ENCODE results near the gene ANKRD65. TPM values are rescaled to one million over a fixed set of nuclear protein-coding genes. Genes with fewer than 3 reads are reported as not detected.
"Not testable (repeated sequence)": the region's sequence is repeated elsewhere in the genome, so short reads cannot be mapped to it uniquely, and the experiment has no call there.

Gene ANKRD65
- not detected in 2 replicates for total RNA-seq (2014; rRNA removed; shearing (Covaris generic))
- 0.06 TPM in 1 of 2 replicates, not detected in the other for polyA plus RNA-seq (2015; cell fraction: cytosol; rRNA removed)
- polyA plus RNA-seq (2015; cell fraction: nucleus; rRNA removed): not detected in 2 replicates

DNA sequence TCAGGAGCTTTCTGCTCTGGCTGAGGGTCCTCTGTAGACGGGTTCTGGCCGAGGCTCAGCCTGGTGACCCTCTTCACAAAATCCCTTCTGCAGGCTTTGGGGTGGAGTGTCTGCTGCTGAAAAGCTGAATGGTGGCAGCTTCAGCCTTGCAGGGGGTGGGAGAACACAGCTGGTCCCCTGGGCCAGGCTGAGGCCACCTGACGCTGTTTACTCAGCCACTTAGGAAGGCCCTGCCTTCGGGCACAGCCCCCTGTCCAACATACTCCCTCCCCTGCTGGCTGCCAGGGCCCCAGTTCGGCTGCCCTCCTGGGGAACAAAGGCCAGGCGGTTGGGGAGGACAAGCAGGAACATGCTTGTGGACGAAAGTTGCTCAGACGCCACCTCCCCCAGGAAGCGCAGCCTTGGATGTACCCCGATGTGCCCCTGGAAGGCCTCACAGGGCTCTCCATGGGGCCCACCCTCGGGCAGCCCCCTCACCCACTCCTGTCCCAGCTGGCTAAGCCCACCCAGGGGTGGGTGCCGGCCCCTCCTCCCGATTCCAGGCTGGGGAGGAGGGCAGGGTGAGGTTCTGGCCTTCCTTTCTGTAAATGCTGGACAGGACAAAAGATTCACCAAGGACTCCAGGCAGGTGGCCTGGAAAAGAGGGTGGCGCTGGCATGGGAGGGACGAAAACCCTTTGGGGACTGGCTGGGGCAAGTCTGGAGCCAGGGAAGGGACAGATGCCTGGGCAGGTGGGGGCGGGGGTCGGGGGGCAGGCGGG is at the start of gene ANKRD65:
Gene ANKRD65 (minus strand): TSS at position 130 of the 760 bp plus-strand sequence. CDS start 271 bp downstream, outside the sequence.
- no peak for DNase-seq (ENCODE audit: low read depth)

DNA sequence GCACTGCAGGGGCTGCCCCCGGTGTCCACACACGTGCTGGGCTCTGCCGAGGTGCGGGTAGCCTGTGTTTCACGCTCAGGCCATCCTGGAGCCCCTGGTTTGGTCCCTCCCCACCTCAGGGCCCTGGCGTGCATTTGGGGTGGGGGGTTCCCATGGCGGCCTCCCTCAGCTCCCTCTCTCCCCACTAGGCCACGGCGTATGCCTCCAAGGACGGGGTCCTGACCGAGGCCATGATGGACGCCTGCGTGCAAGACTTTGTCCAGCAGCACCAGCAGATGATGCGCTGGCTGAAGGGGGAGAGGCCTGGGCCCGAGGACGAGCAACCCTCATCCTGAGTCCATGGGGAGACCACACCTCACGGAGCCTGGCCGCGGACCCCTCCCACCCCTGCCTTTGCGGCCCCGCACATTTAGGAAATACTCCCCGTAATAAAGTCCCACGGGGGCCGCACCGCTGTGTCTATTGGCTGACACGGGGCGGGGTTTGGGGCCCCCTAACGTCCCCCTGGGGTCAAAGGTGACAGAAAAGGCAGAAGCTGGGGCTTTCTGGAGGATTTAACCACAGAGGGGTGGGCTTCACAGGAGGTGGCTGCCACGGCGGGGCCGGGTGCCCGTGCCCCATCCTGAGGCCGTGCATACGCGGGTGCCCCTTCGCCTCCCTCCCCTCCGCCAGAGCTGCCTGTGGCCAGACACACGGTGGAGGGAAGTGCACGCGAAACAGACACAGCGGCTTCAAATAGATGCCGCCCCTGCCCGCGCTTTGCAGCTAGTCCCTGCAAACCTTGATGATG is 47.3 kb upstream of the ANKRD65 start:
- not testable (repeated sequence) for DNase-seq (ENCODE audit: low read depth)

DNA sequence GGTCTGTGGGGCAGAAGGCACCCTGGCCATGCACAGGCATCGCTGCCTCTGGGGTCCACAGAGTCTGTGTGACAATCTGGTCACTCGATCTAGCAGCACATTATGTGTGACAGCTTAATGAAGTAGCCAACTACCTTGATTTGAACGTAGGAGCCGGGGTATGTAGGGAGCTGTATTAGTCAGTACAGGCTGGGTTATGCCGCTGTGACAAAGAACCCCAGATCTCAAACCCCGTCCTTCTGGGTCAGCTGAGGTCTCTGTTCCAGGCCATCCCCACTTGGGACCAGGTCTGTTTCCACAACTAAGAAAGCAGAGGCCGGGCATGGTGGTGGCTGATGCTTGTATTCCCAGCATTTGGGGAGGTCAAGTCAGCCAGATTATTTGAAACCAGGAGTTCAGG is 42.2 kb upstream of the ANKRD65 start:
- no peak for DNase-seq (ENCODE audit: low read depth)

DNA sequence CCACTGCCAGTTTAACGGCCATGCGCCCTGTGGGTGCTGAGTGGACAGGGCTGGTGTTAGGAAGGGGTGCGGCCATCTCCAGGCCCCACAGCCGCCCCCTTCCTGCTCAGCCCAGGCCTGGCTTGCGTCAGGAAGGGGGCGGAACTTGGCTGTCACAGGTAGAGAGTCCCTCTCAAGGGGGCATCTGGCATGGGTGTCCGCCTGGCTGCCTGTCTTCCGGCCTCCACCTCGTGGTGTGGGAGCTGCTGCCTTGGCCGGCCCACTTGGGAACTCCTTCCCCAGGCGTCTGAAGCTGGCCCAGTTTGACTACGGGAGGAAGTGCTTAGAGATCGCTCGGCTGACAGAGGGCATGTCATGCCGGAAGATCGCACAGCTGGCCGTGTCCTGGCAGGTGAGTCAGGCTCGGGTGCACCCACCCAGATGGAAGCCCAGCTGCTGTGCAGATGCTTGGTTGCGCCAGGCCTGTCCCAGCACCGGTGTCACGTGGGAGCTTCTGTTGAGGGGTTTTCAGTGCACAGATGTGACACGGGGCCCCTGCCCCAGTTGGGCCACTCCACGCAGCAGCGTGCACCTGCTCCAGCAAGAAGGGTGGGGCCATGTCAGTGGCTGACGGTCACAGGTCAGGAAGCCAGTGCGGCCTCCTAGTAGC is 41.4 kb upstream of the ANKRD65 start:
- DNase-seq (ENCODE audit: low read depth): peak; percentile 49

DNA sequence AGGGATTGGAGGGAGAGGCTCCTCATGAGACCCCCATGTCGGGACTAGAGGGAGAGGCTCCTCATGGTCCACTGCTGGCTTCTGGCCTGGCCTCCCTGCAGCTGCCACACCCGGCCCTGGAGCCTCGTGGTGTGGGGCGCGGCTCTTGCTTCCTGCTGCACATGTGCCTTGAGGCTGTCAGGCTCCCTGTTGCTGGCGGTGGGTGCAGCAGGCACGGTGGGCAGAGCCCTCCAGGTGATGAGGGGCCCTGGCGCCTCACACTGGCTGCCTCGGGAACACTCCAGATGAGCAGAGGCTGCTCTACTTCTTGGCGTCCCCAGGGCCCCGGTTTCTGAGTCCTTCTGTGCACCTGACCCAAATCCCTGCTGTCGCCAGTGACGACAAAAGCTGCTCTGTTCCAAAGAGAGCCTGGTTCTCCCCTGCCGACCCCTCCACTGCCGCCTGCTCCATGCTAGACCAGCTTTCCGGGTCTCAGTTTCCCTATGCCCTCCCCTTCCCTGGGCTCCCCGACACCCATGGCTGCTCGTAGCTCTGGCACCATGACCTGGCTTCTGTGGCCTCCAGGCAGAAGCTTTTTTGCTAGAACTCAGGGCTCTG is 40.7 kb upstream of the ANKRD65 start:
- no peak for DNase-seq (ENCODE audit: low read depth)

DNA sequence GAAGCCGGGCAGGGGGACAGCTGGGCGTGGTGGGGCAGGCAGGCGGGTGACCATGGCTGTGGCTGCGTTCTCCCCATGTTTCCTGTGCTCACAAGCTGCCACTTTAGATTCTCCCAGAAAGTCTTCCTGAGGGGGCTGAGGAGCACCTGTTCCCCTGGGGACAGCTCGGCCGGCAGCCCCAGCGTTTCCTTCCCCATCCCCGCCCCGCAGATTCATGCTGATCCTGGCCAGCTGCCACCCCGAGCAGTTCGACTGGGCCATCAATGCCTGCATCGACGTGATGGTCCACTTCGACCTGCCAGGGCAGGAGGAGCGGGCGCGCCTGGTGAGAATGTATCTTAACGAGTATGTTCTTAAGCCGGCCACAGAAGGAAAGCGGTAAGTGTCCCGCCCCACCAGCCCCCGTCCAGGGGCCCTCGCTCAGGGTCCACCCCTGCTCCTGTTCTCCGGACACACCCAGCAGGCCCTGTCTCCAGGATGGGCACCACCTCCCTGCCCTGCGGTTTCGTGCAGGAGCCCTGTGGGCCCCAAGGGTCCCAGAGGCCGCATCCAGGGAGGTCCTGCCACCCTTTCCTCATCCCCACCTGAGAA is 39.6 kb upstream of the ANKRD65 start:
- no peak for DNase-seq (ENCODE audit: low read depth)

DNA sequence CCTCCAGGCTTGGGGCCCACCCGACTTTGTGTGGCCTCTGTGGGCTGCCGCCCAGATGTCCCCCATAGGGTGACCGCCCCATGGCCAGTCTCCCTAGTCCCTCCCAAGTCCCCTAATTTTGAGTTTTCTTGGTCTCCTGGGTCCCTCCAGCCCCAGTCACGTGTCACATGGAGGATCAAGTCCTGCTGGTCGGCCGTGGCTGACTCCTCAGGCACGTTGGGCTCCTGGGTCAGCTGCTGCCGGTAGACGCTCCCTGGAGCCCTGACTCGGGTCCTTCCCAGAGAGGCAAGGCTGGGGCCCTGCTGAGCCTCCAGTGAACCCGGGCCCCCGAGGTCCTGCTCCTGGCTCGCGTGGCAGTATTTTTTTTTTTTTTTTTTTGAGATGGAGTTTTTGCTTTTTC is 38.6 kb upstream of the ANKRD65 start:
- not testable (repeated sequence) for DNase-seq (ENCODE audit: low read depth)

DNA sequence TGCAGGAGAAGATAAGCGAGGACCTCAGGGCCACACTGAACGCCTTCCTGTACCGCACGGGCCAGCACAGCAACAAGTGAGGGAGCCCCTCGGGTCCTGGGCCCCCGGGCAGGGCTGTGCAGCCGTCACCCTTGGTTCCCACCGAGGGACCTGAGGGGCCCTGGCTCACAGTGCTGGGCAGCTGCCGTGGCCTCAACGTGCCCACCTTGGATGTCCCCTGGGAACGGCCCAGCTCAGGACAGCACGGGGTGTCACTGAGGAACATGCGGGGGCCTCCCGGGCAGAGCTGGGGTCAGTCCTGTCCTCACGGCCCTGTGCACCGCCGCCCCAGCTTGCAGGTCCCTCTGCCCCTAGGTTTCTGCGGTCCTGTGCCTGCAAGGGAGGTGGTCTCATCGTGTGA is 38.1 kb upstream of the ANKRD65 start:
- DNase-seq (ENCODE audit: low read depth): not testable (repeated sequence)

DNA sequence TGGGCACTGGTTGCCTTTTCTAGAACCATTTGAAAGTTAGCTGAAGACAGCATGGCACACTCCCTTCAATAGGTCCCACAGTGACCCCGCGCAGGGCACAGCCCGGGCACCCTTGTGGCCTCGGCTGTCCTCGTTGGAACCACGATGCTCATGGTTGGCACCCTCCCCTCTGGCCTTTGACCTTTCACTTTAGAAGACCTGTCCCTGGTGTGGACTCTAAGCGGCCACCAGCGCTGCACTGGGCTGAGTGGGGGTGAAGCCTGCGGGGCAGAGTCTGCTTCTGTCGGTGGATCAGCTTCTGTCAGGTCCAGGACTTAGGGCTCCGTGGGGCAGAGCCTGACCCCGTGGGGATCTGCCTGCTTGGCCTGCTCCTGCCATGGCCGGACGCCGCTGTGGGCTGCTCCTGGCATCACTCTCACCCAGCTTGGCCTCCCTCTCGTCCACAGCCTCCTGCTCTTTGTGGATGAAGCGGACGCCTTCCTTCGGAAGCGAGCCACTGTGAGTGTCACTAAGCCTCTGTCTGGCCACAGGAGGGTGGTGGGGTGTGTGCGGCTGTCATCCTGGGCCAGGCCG is 35.7 kb upstream of the ANKRD65 start:
- DNase-seq (ENCODE audit: low read depth): not testable (repeated sequence)

DNA sequence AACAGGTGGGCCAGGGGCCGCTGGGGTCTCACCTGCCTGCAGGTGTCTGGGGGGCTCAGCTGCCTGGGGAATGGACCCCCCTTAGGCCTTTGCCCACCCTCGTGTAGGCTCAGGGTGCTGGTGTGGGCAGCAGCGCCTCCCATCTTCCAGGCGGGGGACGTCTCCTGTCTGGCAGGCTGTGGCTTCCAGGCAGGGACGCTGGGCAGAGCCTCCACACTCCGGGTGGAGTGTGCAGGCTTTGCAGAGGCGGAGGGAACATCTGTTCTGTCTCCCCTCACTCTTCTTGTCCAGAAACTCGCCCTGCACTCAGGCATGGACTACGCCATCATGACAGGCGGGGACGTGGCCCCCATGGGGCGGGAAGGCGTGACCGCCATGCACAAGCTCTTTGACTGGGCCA is 34.9 kb upstream of the ANKRD65 start:
- DNase-seq (ENCODE audit: low read depth): not testable (repeated sequence)

DNA sequence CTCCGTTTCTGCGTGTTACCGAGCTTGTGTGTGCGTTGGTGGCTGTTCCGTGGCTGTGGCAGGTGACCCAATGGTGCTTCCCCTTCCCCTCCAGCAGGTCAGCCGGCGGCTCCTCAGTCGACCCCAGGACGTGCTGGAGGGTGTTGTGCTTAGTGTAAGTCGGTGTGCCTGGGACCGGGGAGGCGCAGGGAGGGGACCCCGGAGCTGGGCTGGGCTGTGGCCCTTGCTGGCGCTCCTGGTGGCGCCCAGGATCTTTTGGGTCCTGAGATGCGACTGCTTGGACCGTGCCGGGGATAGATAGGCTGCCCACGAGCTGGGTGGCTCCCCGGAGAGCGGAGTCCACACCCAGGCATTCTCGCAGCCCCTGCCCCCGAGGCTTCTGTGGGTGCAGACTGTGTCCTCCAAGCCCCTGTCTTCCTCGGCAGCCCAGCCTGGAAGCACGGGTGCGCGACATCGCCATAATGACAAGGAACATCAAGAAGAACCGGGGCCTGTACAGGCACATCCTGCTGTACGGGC is 34.3 kb upstream of the ANKRD65 start:
- DNase-seq (ENCODE audit: low read depth): no peak

DNA sequence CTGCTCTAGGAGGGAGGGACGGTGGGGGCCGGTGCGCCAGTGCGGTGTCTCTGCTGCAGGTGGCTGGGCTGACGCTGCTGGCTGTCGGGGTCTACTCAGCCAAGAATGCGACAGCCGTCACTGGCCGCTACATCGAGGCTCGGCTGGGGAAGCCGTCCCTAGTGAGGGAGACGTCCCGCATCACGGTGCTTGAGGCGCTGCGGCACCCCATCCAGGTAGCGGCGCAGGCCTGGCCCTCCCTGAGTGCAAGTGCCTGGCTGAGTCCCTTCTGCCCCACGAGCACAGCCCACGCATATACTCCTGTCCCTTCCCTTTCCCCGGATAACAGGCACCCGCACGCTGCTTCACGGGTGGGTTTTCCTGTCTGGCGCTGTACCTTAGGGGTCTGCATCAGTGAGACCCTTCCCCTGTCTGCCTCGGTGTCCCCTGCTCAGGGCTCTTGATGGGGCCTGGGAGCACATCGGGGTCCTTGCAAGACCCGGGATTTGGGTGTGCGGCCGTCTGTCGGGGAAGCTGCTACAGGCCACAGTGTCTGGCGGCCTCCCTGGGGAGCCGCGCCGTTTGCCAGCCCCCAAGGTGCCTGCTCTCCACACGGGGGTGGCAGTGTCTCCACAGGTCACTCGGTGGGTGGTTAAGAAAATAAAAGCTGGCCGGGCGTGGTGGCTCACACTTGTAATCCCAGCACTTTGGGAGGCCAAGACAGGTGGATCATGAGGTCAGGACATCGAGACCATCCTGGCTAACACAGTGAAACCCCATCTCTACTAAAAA is 33.4 kb upstream of the ANKRD65 start:
- not testable (repeated sequence) for DNase-seq (ENCODE audit: low read depth)

DNA sequence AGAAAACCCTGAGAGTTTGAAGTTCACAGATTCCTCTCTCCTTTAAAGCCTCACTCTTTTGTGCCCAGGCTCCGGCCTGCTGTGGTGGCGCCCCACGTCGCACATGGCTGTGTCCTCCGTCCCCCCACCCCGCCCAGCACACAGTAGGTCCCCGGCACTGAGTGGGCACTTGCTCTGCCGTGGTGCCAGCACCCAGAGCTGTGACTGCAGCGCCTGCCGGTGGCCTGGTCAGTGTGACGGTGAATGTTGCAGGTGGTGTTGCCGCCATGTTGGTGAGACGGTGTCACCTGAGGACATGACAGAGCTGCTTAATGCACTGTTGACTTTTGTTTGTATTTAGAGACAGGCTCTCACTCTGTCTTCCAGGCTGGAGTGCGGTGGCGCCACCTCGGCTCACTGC is 31.8 kb upstream of the ANKRD65 start:
- DNase-seq (ENCODE audit: low read depth): no peak

DNA sequence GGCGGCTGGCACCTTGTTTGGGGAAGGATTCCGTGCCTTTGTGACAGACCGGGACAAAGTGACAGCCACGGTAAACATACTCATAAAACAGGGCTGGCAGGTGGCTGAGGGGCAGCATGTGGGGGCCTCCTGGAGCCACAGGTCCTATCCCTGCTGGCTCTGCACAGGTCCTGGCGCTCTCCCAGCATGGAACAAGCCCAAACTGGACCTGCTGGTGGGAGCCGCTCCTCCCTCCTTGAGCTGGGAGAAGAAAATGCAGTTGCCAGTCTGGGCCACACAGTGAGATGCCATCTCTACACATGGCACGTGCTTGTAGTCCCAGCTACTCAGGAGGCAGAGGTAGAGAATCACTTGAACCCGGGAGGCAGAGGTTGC is 31.3 kb upstream of the ANKRD65 start:
- not testable (repeated sequence) for DNase-seq (ENCODE audit: low read depth)

DNA sequence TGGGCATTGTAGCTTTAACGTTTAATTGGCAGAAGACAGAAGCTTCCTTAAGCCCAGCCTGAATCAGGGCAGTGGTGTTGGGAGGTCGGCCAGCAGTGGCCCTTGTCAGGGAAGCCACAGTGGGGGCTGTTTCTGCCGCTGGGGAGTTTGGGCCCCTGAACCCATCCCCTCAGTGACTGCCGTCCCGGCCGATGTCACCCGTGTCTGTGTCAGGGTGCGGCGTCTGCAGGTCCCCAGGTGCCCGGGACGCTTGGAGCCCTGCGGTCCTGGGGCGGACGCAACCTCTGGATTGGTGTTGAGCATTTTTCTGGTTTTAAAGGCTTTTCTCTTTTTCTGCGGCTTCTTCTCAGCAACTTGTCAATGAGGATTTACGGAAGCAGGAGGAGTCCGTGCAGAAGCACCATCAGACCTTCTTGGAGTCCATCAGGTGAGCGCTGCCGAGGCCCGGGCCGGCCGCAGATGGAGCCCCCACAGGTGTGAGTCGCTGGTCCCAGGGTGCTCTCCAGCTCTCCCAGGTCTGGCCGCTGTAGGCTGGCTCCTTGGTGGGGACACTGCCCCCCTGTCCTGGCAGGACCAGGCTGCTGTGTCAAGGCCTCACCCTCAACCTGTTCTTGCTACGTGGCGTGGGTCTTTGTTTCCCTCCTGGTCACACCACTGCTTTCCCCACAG is 30.8 kb upstream of the ANKRD65 start:
- no peak for DNase-seq (ENCODE audit: low read depth)

DNA sequence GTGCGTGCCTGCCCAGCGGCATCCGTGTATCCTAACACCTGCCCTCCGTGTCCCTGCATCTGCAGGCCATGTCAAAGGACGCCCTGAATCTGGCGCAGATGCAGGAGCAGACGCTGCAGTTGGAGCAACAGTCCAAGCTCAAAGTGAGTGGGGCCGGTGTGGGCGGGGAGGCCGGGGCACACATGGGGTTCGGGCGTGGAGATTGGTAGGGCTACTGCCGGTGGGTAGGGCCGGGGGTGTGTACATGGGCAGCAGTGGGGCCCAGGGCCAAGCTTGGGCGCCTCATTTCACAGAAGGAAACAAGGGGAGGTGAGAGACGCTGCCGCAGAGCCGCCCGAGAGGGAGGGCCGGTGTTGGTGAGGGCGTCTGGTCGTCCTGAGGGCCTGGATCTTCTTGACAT is 29.5 kb upstream of the ANKRD65 start:
- not testable (repeated sequence) for DNase-seq (ENCODE audit: low read depth)

DNA sequence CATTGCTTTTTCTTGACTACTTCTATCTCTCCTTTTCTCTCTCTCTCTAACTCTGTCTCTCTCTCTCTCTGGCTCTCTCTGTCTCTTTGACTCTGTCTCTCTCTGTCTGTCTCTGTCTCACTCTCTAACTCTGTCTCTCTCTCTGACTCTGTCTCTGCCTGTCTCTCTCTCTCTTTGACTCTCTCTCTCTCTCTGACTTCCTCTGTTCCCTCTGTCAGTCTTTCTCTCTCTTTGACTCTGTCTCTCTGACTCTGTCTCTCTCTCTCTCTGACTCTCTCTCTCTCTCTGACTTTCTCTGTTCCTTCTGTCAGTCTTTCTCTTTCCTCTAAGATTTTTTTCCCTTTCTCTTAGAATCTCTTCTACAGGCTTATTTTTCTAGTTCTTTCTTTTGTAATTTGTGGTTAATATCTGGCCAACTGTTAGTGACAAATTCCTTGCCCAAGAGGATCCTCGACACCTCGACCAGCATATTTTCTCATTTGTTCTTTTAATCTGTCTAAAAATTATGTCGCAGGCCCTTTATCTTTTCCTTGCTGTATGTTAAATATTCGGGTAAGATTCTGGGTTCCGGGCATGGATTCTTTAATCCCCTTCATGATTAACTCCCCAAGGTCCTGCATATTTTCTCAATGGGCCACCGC is 28.1 kb upstream of the ANKRD65 start, which contains the start of gene ATAD3C:
Gene ATAD3C (plus strand): TSS at position 591 of the 641 bp plus-strand sequence. CDS start 995 bp downstream, outside the sequence.
- no peak for DNase-seq (ENCODE audit: low read depth)

DNA sequence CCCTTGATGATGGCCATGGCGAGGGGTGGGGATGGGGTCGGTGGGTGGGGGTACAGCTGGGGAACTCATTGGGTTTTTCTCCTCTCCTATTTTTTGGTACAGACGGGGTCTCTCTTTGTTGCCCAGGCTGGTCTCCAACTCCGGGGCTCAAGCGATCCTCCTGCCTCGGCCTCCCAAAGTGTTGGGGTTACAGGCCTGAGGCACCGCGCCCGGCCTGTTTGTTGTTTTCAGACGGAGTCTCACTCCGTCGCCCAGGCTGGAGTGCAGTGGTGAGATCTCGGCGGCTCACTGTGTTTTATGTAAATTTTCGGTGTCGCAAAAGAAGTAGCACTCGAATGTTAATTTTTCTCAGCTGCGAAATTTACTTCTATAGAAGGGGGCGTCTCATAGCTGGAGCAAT is 25.6 kb upstream of the ANKRD65 start:
- DNase-seq (ENCODE audit: low read depth): not testable (repeated sequence)
